Inferior parietal cortex (tissue), 1 donor: ENCODE results near the gene ABHD3.
A peak's percentile ranks its signal among the peaks of the same experiment; 100 is the strongest.
"Not testable (repeated sequence)": the region's sequence is repeated elsewhere in the genome, so short reads cannot be mapped to it uniquely, and the experiment has no call there.

ENCODE experiments used
- DNase-seq: peaks from one replicate; pipeline ENCODE4 v3.0.0-alpha.2; 2016; ENCODE audit errors: extremely low spot score

The ABHD3 gene

GRCh38 chr18:21653361-21653760, 51.2 kb downstream of the ABHD3 start:
- DNase-seq, result no peak

- DNase-seq, result no peak
Observed at GRCh38 chr18:21652073-21652472, 52.5 kb downstream of the ABHD3 start.

GRCh38 chr18:21650311-21650710, 54.3 kb downstream of the ABHD3 start:
- no peak for DNase-seq

- not testable (repeated sequence) for DNase-seq
Observed at GRCh38 chr18:21640375-21640774, 64.2 kb downstream of the ABHD3 start.

- no peak for DNase-seq
Observed at GRCh38 chr18:21638822-21639221, 65.8 kb downstream of the ABHD3 start.

GRCh38 chr18:21636769-21637168, 67.8 kb downstream of the ABHD3 start:
- DNase-seq, result no peak

- DNase-seq, result no peak
Observed at GRCh38 chr18:21634588-21635199, 69.9 kb downstream of the ABHD3 start.

GRCh38 chr18:21632393-21632792, 72.2 kb downstream of the ABHD3 start:
- DNase-seq, result no peak

- no peak for DNase-seq
Observed at GRCh38 chr18:21629089-21629832, 75.3 kb downstream of the ABHD3 start.

- DNase-seq, result not testable (repeated sequence)
Observed at GRCh38 chr18:21621640-21622039, 82.9 kb downstream of the ABHD3 start.

- peak; percentile 91 for DNase-seq
Observed at GRCh38 chr18:21612125-21613039, 92.2 kb downstream of the ABHD3 start, which contains the start of gene SNRPD1. TSS of gene SNRPD1 (plus strand) at chr18:21612314. CDS start at chr18:21612430, 116 bp downstream.

GRCh38 chr18:21611401-21612124, 93.0 kb downstream of the ABHD3 start:
- DNase-seq, result not testable (repeated sequence)

GRCh38 chr18:21605213-21605612, 99.4 kb downstream of the ABHD3 start:
- DNase-seq, result peak; percentile 11

GRCh38 chr18:21604671-21605070, 99.9 kb downstream of the ABHD3 start:
- peak; percentile 5 for DNase-seq

GRCh38 chr18:21602299-21602587, 102.3 kb downstream of the ABHD3 start:
- no peak for DNase-seq
